Heart left ventricle (tissue), 16 donors: ENCODE measurements around the gene TOB1. TPM values are rescaled to one million over a fixed set of nuclear protein-coding genes. Genes with fewer than 3 reads are reported as not detected.

Experiments
- ATAC-seq, 4 donors: fragments of 200-7000 bp; cut with Tn5 transposase; one replicate each; pipeline ENCODE4 v1.9.1; 2020 to 2022; ENCODE audit warnings: moderate library complexity in 4 of 4, mild to moderate bottlenecking in 3 of 4, moderate number of reproducible peaks in 1 of 4
- DNase-seq, 5 donors: peaks; one replicate each; pipeline ENCODE4 v3.0.0-alpha.2; 2020
- H3K27ac ChIP-seq, 12 donors: fragments of 200-600 bp; sonication (generic) in 4 of 12; one replicate each; pipeline versions ENCODE4 v1.5.0 to v1.8.0; 2016 to 2022; ENCODE audit warnings: mild to moderate bottlenecking in 2 of 12
- H3K27me3 ChIP-seq, 9 donors: fragments of 200-600 bp; sonication (generic) in 2 of 9; one replicate each; pipeline versions ENCODE4 v1.5.1 to v1.8.0; 2016 to 2022; ENCODE audit warnings: mild to moderate bottlenecking in 3 of 9
- H3K36me3 ChIP-seq, 9 donors: fragments of 200-600 bp; sonication (generic) in 2 of 9; one replicate each; pipeline versions ENCODE4 v1.5.0 to v1.8.0; 2018 to 2022; ENCODE audit warnings: mild to moderate bottlenecking in 2 of 9
- H3K4me1 ChIP-seq, 12 donors: fragments of 200-600 bp; sonication (generic) in 4 of 12; one replicate each; pipeline versions ENCODE4 v1.5.0 to v1.8.0; 2016 to 2022; ENCODE audit warnings: mild to moderate bottlenecking in 3 of 12
- H3K4me3 ChIP-seq, 12 donors: fragments of 200-600 bp; sonication (generic) in 4 of 12; one replicate each; pipeline versions ENCODE4 v1.5.0 to v1.8.0; 2017 to 2022; ENCODE audit warnings: mild to moderate bottlenecking in 9 of 12, moderate library complexity in 4 of 12
- H3K9me3 ChIP-seq, 12 donors: fragments of 200-600 bp; sonication (generic) in 4 of 12; one replicate each; pipeline versions ENCODE4 v1.5.0 to v1.8.0; 2016 to 2022; ENCODE audit warnings: mild to moderate bottlenecking in 1 of 12
- CTCF ChIP-seq, 12 donors: fragments of 200-600 bp; sonication (generic) in 4 of 12; IDR thresholded peaks; one replicate each; pipeline versions ENCODE4 v1.5.0 to v1.8.0; 2018 to 2022; ENCODE audit warnings: antibody characterized with exemption in 12 of 12, mild to moderate bottlenecking in 5 of 12
- POLR2A ChIP-seq, 2 donors: fragments of 450-650 bp; IDR thresholded peaks; one replicate each; pipeline ENCODE4 v1.6.1; 2017; ENCODE audit warnings: antibody characterized with exemption in 2 of 2, mild to moderate bottlenecking in 2 of 2, moderate library complexity in 2 of 2
- WGBS, 4 donors: extraction: QIAGEN DNeasy Blood & Tissue Kit in 2 of 4; methylation state at CpG; one replicate each; pipeline versions ENCODE4 v1.1.5 to v1.1.7; 2013 to 2018; 5-methylcytosine and 5-hydroxymethylcytosine counted together
- intact Hi-C, 10 donors: fragments of 100-400 bp; cut with DNase I; formaldehyde crosslinking; loops; one replicate each; pipeline versions ENCODE4 v1.11.1 to v1.14.2; 2022
- polyA plus RNA-seq, 2 donors: library from polyadenylated mRNA; stranded (reverse); fragments of 200-250 nt; gene quantifications; one replicate each; pipeline ENCODE4 v1.2.3, GENCODE V29; 2013
- total RNA-seq, 9 donors: library from RNA; depleted of rRNA in 2 of 9; stranded (reverse); fragments of >200 nt in 2 of 9; fragmentation: NEBNext Ultra II Directional in 3 of 9; extraction: Animal tissue kit (Norgen Biotek cat#: 25700) in 3 of 9; gene quantifications; one replicate each; pipeline versions ENCODE4 v1.1.0 to v1.2.4, GENCODE V29; 2016 to 2023
- donor health status: ischemic (EF 13 %, LVEDD 7.1; RV severe dilation, severe dysfunction).
- donor health status: healthy with polysubstance abuse.
- donor health status: DM: no; HTN: yes; CAD: no.
- donor health status: DM: no; HTN: no; CAD: no.
- donor health status: ischemic (EF 25% LVEDD 6.9; RV normal size, moderate dysfunction).
- donor health status: ischemic (EF 25% LVEDD 5.7; RV mildly dilated, moderate dysfunction).
- donor health status: healthy.
- donor health status: DM: yes; HTN: yes; CAD: no.
- donor health status: ischemic (EF 35%, LVEDD 5.7; RV mildly dilated, moderate dysfunction).
- donor health status: nonischemic (EF 11% LVEDD 7.7; RV severe dilation, severe dysfunction).
- donor health status: DM: yes; HTN: yes; CAD: no.
- donor health status: PGD.
- donor health status: ischemic (EF 29% LVEDD 5.4; RV normal size, mild dysfunction).
- donor health status: nonischemic (EF 23%, LVEDD 6.1; RV moderate dilation, normal function).

The TOB1 gene
- total and polyA plus RNA-seq, 11 donors, result 22.2 to 136 (median 68.1) TPM

GRCh38 chr17:50858486-50859225, 7.5 kb downstream of the TOB1 start:
- H3K4me1 ChIP-seq, result peaks cover 2 to 44% (median 28%) of the 10 kb centered on the region in 12 donors
- no peaks in the 10 kb centered on the region for H3K9me3 ChIP-seq
- 93 to 97% (median 95%) methylated on average over 12 of the region's 12 CpGs for WGBS, 4 donors
- ATAC-seq (no peak), DNase-seq (no peak)
- no peaks in the 10 kb centered on the region for H3K27me3 ChIP-seq
- H3K4me3 ChIP-seq, result no peak overlapping the region
- H3K36me3 ChIP-seq, result peaks cover 0 to 30% (median 28%) of the 10 kb centered on the region in 9 donors
- intact Hi-C loops, result loop anchor here in 2 of 10 donors (10.0 kb wide), 2 partner anchors 286 to 296 kb away; partner anchors contain the start of gene NME1 (in 1 of the 2)
- H3K27ac ChIP-seq, result peak overlapping the region in 1 of 12 donors; percentile 9
- TF ChIP-seq CTCF (IDR thresholded peaks at IDR 0.05) (no peak), POLR2A (IDR thresholded peaks at IDR 0.05) (no peak)

GRCh38 chr17:50856431-50856830, 9.7 kb downstream of the TOB1 start:
- no peak for DNase-seq
- Histone ChIP-seq H3K4me3 (no peak overlapping the region), H3K4me1 (peaks cover 0 to 44% (median 20%) of the 10 kb centered on the region in 12 donors), H3K9me3 (no peaks in the 10 kb centered on the region), H3K27me3 (no peaks in the 10 kb centered on the region), H3K27ac (peak overlapping the region in 5 of 12 donors; percentile 2 to 48 (median 14)), H3K36me3 (peaks cover 0 to 7% (median 6%) of the 10 kb centered on the region in 9 donors)
- no peak for TF ChIP-seq POLR2A (IDR thresholded peaks at IDR 0.05)
- TF ChIP-seq CTCF (IDR thresholded peaks at IDR 0.05), result no peak
- no peak for ATAC-seq
- intact Hi-C loops, result loop anchor here in 3 of 10 donors (2.0 to 10.0 kb wide), 3 partner anchors 94 to 298 kb away; partner anchors contain the start of gene NME1 (in 1 of the 3)
- 90 to 99% (median 94%) methylated on average over 2 of the region's 2 CpGs for WGBS, 4 donors

GRCh38 chr17:50855708-50856330, 10.3 kb downstream of the TOB1 start:
- Histone ChIP-seq H3K27me3 (no peaks in the 10 kb centered on the region), H3K27ac (peak overlapping the region in 8 of 12 donors; percentile 2 to 48 (median 17)), H3K4me3 (no peak overlapping the region), H3K36me3 (peaks cover 0 to 1% (median 0%) of the 10 kb centered on the region in 9 donors), H3K9me3 (no peaks in the 10 kb centered on the region), H3K4me1 (peaks cover 0 to 44% (median 15%) of the 10 kb centered on the region in 12 donors)
- 55 to 62% (median 57%) methylated on average over 6 of the region's 6 CpGs for WGBS, 4 donors
- DNase-seq (no peak), ATAC-seq (no peak)
- TF ChIP-seq POLR2A (IDR thresholded peaks at IDR 0.05) (no peak), CTCF (IDR thresholded peaks at IDR 0.05) (no peak)
- intact Hi-C loops, result loop anchor here in 4 of 10 donors (2.0 to 10.0 kb wide), 3 partner anchors 95 to 299 kb away; partner anchors contain the start of gene NME1 (in 1 of the 4)

- intact Hi-C loops, result loop anchor here in 7 of 10 donors (2.0 to 10.0 kb wide), 6 partner anchors 13 to 301 kb away; partner anchors contain the start of genes NME1 (in 1 of the 7) and TOB1 (in 1 of the 7)
- TF ChIP-seq CTCF (IDR thresholded peaks at IDR 0.05) (no peak), POLR2A (IDR thresholded peaks at IDR 0.05) (no peak)
- Histone ChIP-seq H3K36me3 (no peaks in the 10 kb centered on the region), H3K4me1 (peaks cover 0 to 38% (median 15%) of the 10 kb centered on the region in 12 donors), H3K9me3 (no peaks in the 10 kb centered on the region), H3K27ac (peak overlapping the region in 2 of 12 donors; percentile 22 to 79), H3K27me3 (no peaks in the 10 kb centered on the region), H3K4me3 (no peak overlapping the region)
- ATAC-seq (no peak), DNase-seq (no peak)
- 82 to 90% (median 87%) methylated on average over 6 of the region's 6 CpGs for WGBS, 4 donors
Observed at GRCh38 chr17:50853781-50854180, 12.4 kb downstream of the TOB1 start.
